MCF 10A (cell line): ENCODE data around the gene EFNA3. TPM values are rescaled to one million over a fixed set of nuclear protein-coding genes. Genes with fewer than 3 reads are reported as not detected.

Experiments used
- BruUV-seq: library from RNA; stranded (reverse); fragments of 400-500 nt; replicated peaks from 2 replicates; lab custom pipeline; 2021; lab: Mats Ljungman, UMichigan
- CTCF ChIA-PET: fragments of 300-600 bp; sonication (Branson Sonifier 250); formaldehyde crosslinking; extraction: SDS; loops from one replicate; lab custom pipeline; 2021; ENCODE audit warnings: antibody characterized with exemption, inconsistent platforms; lab: Yijun Ruan, JAX
- POLR2A ChIA-PET: fragments of 300-600, 350-650 bp; sonication (Branson Sonifier 250); formaldehyde crosslinking; extraction: SDS; loops from one replicate; lab custom pipeline; 2020; ENCODE audit warnings: antibody characterized with exemption, inconsistent platforms; lab: Yijun Ruan, JAX
- DNase-seq: peaks from one replicate; pipeline ENCODE4 v3.0.0-alpha.2; 2018; ENCODE audit not compliant: unreplicated experiment
- H3K27ac Mint-ChIP-seq: one replicate; pipeline ENCODE4 v1.8.0; 2022; ENCODE audit warnings: mild to moderate bottlenecking, low read depth, mixed read lengths; ENCODE audit not compliant: unreplicated experiment
- H3K27me3 Mint-ChIP-seq: one replicate; pipeline ENCODE4 v1.8.0; 2022; ENCODE audit warnings: mixed read lengths; ENCODE audit not compliant: insufficient read depth, unreplicated experiment
- H3K36me3 Mint-ChIP-seq: one replicate; pipeline ENCODE4 v1.8.0; 2022; ENCODE audit warnings: mild to moderate bottlenecking, moderate library complexity, mixed read lengths; ENCODE audit not compliant: insufficient read depth, unreplicated experiment
- H3K4me1 Mint-ChIP-seq: one replicate; pipeline ENCODE4 v1.8.0; 2022; ENCODE audit warnings: mixed read lengths; ENCODE audit not compliant: insufficient read depth, unreplicated experiment
- H3K4me3 Mint-ChIP-seq: one replicate; pipeline ENCODE4 v1.8.0; 2022; ENCODE audit warnings: mild to moderate bottlenecking, moderate library complexity, mixed read lengths; ENCODE audit not compliant: unreplicated experiment
- H3K9me3 Mint-ChIP-seq: one replicate; pipeline ENCODE4 v1.8.0; 2022; ENCODE audit warnings: mixed read lengths; ENCODE audit not compliant: unreplicated experiment
- intact Hi-C: fragments of 100-400 bp; cut with micrococcal nuclease; formaldehyde crosslinking; loops from 2 replicates; pipeline ENCODE4 v1.14.1; 2022
- total RNA-seq: library from RNA; stranded (reverse); gene quantifications from 2 replicates; pipeline ENCODE4 v1.2.3, GENCODE V29; 2022
- TF ChIP-seq, protein P1 (sequence below): fragments of 200-600 bp; IDR thresholded peaks from one replicate; pipeline ENCODE4 v1.8.0; 2022; ENCODE audit warnings: antibody characterized with exemption, mild to moderate bottlenecking; ENCODE audit not compliant: unreplicated experiment

Gene EFNA3
- total RNA-seq, 1 experiment from 2014 or later = 1.7 TPM

DNA sequence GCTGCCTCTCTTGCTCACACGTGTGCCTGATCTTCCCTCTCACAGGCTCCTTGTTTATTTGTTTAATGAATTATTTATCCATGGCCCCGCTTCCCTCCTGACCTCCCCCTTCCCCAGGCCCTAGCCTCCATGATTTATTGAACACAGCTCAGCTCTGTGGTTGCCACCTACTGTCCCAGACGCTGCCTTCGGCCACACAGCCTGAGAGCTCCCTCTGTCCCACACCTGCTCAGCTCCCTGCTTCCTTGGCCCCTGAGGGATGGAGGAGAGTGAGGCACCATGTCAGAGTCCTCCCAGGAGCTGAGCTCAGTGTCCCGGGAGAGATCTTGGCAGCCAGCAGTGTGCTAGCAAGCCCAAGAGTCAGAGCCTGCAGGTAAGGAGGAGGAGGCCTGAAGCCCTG, 3.1 kb upstream of the EFNA3 start:
- Mint-ChIP-seq H3K27me3 (peaks cover 16% of the 10 kb centered on the region), H3K36me3 (peaks cover 7% of the 10 kb centered on the region), H3K9me3 (no peaks in the 10 kb centered on the region), H3K4me3 (no peak overlapping the region), H3K27ac (no peak overlapping the region), H3K4me1 (peaks cover 31% of the 10 kb centered on the region)
- TF ChIP-seq, protein P1, sequence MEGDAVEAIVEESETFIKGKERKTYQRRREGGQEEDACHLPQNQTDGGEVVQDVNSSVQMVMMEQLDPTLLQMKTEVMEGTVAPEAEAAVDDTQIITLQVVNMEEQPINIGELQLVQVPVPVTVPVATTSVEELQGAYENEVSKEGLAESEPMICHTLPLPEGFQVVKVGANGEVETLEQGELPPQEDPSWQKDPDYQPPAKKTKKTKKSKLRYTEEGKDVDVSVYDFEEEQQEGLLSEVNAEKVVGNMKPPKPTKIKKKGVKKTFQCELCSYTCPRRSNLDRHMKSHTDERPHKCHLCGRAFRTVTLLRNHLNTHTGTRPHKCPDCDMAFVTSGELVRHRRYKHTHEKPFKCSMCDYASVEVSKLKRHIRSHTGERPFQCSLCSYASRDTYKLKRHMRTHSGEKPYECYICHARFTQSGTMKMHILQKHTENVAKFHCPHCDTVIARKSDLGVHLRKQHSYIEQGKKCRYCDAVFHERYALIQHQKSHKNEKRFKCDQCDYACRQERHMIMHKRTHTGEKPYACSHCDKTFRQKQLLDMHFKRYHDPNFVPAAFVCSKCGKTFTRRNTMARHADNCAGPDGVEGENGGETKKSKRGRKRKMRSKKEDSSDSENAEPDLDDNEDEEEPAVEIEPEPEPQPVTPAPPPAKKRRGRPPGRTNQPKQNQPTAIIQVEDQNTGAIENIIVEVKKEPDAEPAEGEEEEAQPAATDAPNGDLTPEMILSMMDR = no peak
- DNase-seq = no peak
- ChIA-PET CTCF (interaction anchor here (1.2 to 3.6 kb wide), 7 partner anchors 9 to 120 kb away, joined by 3 to 29 read pairs (median 13); partner anchors contain the start of genes ADAM15 and PBXIP1), POLR2A (interaction anchor here (0.6 to 5.5 kb wide), 10 partner anchors 9 to 469 kb away, joined by 3 to 41 read pairs (median 5); partner anchors contain the start of genes ADAM15, EFNA4 and SLC50A1)
- intact Hi-C loops = no loop called here
- BruUV-seq = no TSS peak

DNA sequence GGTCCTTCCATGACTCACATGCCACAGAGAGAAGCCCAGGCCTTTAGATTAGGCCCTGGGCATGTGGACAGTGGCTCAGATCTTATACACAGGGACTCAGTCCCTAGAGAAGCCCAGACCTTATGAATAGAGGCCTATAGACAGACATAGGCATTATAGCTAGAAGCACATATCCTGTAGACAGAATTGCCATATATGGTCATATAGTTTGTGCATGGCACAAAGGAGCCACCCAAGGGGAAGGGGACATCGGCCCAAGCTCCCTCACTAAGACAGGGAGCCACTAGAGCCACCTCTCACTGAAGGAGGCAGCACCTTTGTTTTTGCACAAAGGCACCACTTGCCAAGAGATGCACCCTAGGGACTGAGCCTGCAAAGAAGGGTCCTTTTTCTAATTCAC, 2.3 kb upstream of the EFNA3 start:
- POLR2A ChIA-PET = interaction anchor here (0.7 to 5.5 kb wide), 6 partner anchors 8 to 184 kb away, joined by 3 to 41 read pairs (median 5); partner anchors contain the start of genes ADAM15, EFNA4 and SLC50A1
- TF ChIP-seq, protein P1 = no peak

DNA sequence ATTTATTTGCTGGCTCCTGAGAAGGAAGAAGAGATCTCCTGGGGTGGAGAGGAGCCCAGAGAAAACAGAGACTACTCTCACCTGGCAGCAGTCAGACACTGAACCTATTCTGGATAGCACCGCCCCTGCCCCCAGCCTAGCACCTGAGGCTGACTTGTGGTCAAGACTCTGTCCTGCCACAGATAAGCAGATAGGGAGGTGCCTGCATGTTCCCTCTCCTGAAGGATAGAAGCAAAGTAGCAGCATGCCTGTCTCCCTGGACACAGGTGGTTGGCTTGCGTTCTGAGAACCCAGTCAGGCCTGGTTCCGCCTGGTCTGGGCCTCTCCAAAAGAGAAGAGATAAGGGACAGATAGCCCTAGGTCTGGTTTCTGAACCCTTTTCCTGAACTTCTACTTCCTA, 1.3 kb upstream of the EFNA3 start:
- H3K36me3 Mint-ChIP-seq = no peaks in the 10 kb centered on the region
- no TSS peak for BruUV-seq
- POLR2A ChIA-PET = interaction anchor here (0.6 to 5.5 kb wide), 5 partner anchors 13 to 170 kb away, joined by 3 to 41 read pairs (median 13); partner anchors contain the start of genes ADAM15, EFNA4 and KRTCAP2
- H3K4me3 Mint-ChIP-seq = peak overlapping the region; percentile 77
- no peaks in the 10 kb centered on the region for H3K9me3 Mint-ChIP-seq
- CTCF ChIA-PET = interaction anchor here (0.7 to 3.6 kb wide), 7 partner anchors 9 to 33 kb away, joined by 3 to 29 read pairs (median 5); partner anchors contain the start of gene ADAM15
- intact Hi-C loops = no loop called here
- no peak for DNase-seq
- H3K27ac Mint-ChIP-seq = no peak overlapping the region
- TF ChIP-seq, protein P1 = no peak
- peaks cover 31% of the 10 kb centered on the region for H3K4me1 Mint-ChIP-seq
- peaks cover 30% of the 10 kb centered on the region for H3K27me3 Mint-ChIP-seq

More for the DNA sequence above, 2.3 kb upstream of the EFNA3 start:
- BruUV-seq = no TSS peak
- no peaks in the 10 kb centered on the region for H3K9me3 Mint-ChIP-seq
- CTCF ChIA-PET = interaction anchor here (0.9 to 3.6 kb wide), 9 partner anchors 8 to 120 kb away, joined by 3 to 29 read pairs (median 9); partner anchors contain the start of genes ADAM15 and PBXIP1
- no peak overlapping the region for H3K4me3 Mint-ChIP-seq
- no peak overlapping the region for H3K27ac Mint-ChIP-seq
- H3K36me3 Mint-ChIP-seq = peaks cover 6% of the 10 kb centered on the region
- H3K27me3 Mint-ChIP-seq = peaks cover 22% of the 10 kb centered on the region
- intact Hi-C loops = no loop called here
- peaks cover 31% of the 10 kb centered on the region for H3K4me1 Mint-ChIP-seq
- no peak for DNase-seq

DNA sequence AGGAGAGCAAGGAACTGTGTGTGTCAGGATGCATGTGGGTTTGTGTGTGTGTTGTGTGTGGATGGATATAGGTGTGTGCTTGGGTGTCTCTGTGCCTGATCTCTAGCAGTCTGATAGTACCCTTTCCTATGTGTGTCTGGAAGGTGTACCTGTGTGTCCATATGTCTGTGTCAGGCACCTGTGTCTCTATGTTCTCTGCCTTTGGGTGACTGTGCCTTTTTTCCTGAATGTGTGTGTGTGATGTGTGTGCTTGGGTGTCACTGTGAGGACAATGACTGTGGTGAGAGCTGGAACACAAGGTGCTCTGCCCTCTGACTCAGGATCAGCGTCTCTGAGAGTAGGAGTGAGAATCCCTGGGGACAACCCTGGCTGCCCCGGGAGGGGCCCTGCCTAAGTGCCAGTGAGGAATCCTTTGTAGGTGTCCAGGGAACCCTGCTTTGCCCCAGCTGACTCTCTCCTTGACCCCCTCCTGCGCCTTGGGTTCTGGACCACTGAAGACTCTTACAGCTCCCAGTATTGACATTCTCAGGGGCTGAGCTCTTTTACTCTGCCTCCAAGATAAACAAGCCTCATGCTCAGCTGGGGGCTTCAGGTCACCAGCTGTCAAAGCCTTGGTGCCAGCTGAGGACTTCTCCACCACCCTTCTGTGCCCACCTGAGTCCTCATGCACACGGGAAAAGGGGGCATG, 735 bp upstream of the EFNA3 start:
- TF ChIP-seq, protein P1 = no peak
- no peak for DNase-seq
- Mint-ChIP-seq H3K27ac (peak overlapping the region; percentile 3), H3K4me3 (peak overlapping the region; percentile 77), H3K9me3 (no peaks in the 10 kb centered on the region), H3K36me3 (no peaks in the 10 kb centered on the region), H3K4me1 (peaks cover 33% of the 10 kb centered on the region), H3K27me3 (peaks cover 30% of the 10 kb centered on the region)
- POLR2A ChIA-PET = interaction anchor here (0.6 to 5.5 kb wide), 14 partner anchors 9 to 170 kb away, joined by 3 to 41 read pairs (median 6); partner anchors contain the start of genes ADAM15, CKS1B, EFNA4 and FLAD1
- intact Hi-C loops = no loop called here
- no TSS peak for BruUV-seq
- CTCF ChIA-PET = interaction anchor here (0.6 to 2.0 kb wide), 7 partner anchors 10 to 95 kb away, joined by 3 to 17 read pairs (median 4); partner anchors contain the start of gene KRTCAP2
